CD4-positive, alpha-beta T cell treated with Interleukin-17A for 1 hour (primary cell): ENCODE results near the gene KATNB1.

Experiments used
- DNase-seq: peaks from one replicate; pipeline ENCODE4 v3.0.0-alpha.2; 2020

The KATNB1 gene

GRCh38 chr16:57735755-57736418 lies at the start of gene KATNB1:
Gene KATNB1, plus strand, starts transcription at chr16:57735770. Its CDS starts 1,474 bp downstream, at chr16:57737244.
- DNase-seq, result no peak

- DNase-seq, result no peak
Measured at GRCh38 chr16:57686577-57686976, 49.0 kb upstream of the KATNB1 start.

- DNase-seq, result no peak
Measured at GRCh38 chr16:57687363-57687929, 48.1 kb upstream of the KATNB1 start.

GRCh38 chr16:57688487-57688986 lies 47.0 kb upstream of the KATNB1 start:
- DNase-seq, result no peak

- no peak for DNase-seq
Measured at GRCh38 chr16:57688987-57689761, 46.4 kb upstream of the KATNB1 start.

- peak; percentile 59 for DNase-seq
Measured at GRCh38 chr16:57689762-57690558, 45.6 kb upstream of the KATNB1 start.

GRCh38 chr16:57690782-57691471 lies 44.6 kb upstream of the KATNB1 start:
- DNase-seq, result no peak

GRCh38 chr16:57692636-57693035 lies 42.9 kb upstream of the KATNB1 start:
- DNase-seq, result no peak

GRCh38 chr16:57693550-57693949 lies 42.0 kb upstream of the KATNB1 start:
- no peak for DNase-seq

GRCh38 chr16:57694231-57694724 lies 41.3 kb upstream of the KATNB1 start:
- DNase-seq, result no peak

GRCh38 chr16:57694725-57695679 lies 40.6 kb upstream of the KATNB1 start, which contains the start of gene DRC7:
Gene DRC7, plus strand, starts transcription at chr16:57694806. Its CDS starts 3,144 bp downstream, at chr16:57697950.
- peak; percentile 41 for DNase-seq

- no peak for DNase-seq
Measured at GRCh38 chr16:57695680-57696069, 39.9 kb upstream of the KATNB1 start.

- no peak for DNase-seq
Measured at GRCh38 chr16:57696240-57696639, 39.3 kb upstream of the KATNB1 start.

- no peak for DNase-seq
Measured at GRCh38 chr16:57697896-57698537, 37.6 kb upstream of the KATNB1 start.

GRCh38 chr16:57698812-57699405 lies 36.7 kb upstream of the KATNB1 start:
- no peak for DNase-seq

GRCh38 chr16:57699481-57699880 lies 36.1 kb upstream of the KATNB1 start:
- no peak for DNase-seq

- DNase-seq, result no peak
Measured at GRCh38 chr16:57699899-57700298, 35.7 kb upstream of the KATNB1 start.

GRCh38 chr16:57700781-57701551 lies 34.6 kb upstream of the KATNB1 start:
- DNase-seq, result no peak

GRCh38 chr16:57701759-57702371 lies 33.7 kb upstream of the KATNB1 start:
- DNase-seq, result no peak
